IMR-90 (cell line): Measurements from ENCODE around the gene TPX2. TPM values are rescaled to one million over a fixed set of nuclear protein-coding genes. Genes with fewer than 3 reads are reported as not detected.
A peak's percentile ranks its signal among the peaks of the same experiment; 100 is the strongest.

Experiments used
- ATAC-seq: fragments of 200-7000 bp; cut with Tn5 transposase; 2 replicates; pipeline ENCODE4 v1.9.1; 2020; ENCODE audit warnings: low read depth, mild to moderate bottlenecking, moderate library complexity
- BruUV-seq: library from RNA; stranded (reverse); fragments of 400-500 nt; replicated peaks from 2 replicates; lab custom pipeline; 2021; lab: Mats Ljungman, UMichigan
- CTCF ChIA-PET: fragments of 300-600 bp; formaldehyde crosslinking; extraction: SDS; loops from one replicate; lab custom pipeline; 2021; ENCODE audit warnings: antibody characterized with exemption; lab: Yijun Ruan, JAX
- POLR2A ChIA-PET: fragments of 300-600 bp; sonication (Branson Sonifier 250); formaldehyde crosslinking; loops from one replicate; lab custom pipeline; 2022; ENCODE audit warnings: antibody characterized with exemption; ENCODE audit not compliant: unreplicated experiment; lab: Charles Lee
- DNase-seq: peaks from one replicate; pipeline ENCODE4 v3.0.0; 2013
- H2AFZ ChIP-seq: replicated peaks from 2 replicates; pipeline ENCODE3; 2013; ENCODE audit warnings: low read length, mild to moderate bottlenecking; ENCODE audit not compliant: poor library complexity
- H2AK5ac ChIP-seq: 2 replicates; pipeline ENCODE4 v1.6.1; 2013; ENCODE audit warnings: low read depth, low read length, inconsistent platforms
- H2AK9ac ChIP-seq: replicated peaks from 2 replicates; pipeline ENCODE3; 2013; ENCODE audit warnings: mild to moderate bottlenecking, low read depth, low read length, moderate library complexity; ENCODE audit not compliant: poor library complexity
- H2BK120ac ChIP-seq: 2 replicates; pipeline ENCODE4 v1.6.1; 2013; ENCODE audit warnings: low read depth, low read length, inconsistent platforms
- H2BK15ac ChIP-seq: 3 replicates; pipeline ENCODE4 v1.6.1; 2013; ENCODE audit warnings: low read depth, low read length, inconsistent platforms
- H2BK20ac ChIP-seq: 2 replicates; pipeline ENCODE4 v1.6.1; 2013; ENCODE audit warnings: low read depth, mild to moderate bottlenecking, inconsistent platforms, low read length, moderate library complexity
- H2BK5ac ChIP-seq: 2 replicates; pipeline ENCODE4 v1.6.1; 2013; ENCODE audit warnings: mild to moderate bottlenecking, low read depth, low read length, inconsistent platforms; ENCODE audit not compliant: poor library complexity, severe bottlenecking
- H3K14ac ChIP-seq: replicated peaks from 2 replicates; pipeline ENCODE4 v1.6.1; 2013; ENCODE audit warnings: low read depth, low read length, inconsistent platforms
- H3K18ac ChIP-seq: 2 replicates; pipeline ENCODE4 v1.6.1; 2013; ENCODE audit warnings: low read depth, low read length, control low read depth
- H3K23ac ChIP-seq: 2 replicates; pipeline ENCODE4 v1.6.1; 2013; ENCODE audit warnings: low read depth, low read length, inconsistent platforms
- H3K27ac ChIP-seq: 2 replicates; pipeline ENCODE4 v1.5.1; 2013; ENCODE audit warnings: mild to moderate bottlenecking, control low read depth, low read length; ENCODE audit not compliant: insufficient read depth
- H3K27me3 ChIP-seq: 2 replicates; pipeline ENCODE4 v1.6.1; 2013; ENCODE audit warnings: low read length; ENCODE audit not compliant: control insufficient read depth, insufficient read depth
- H3K36me3 ChIP-seq: 2 replicates; pipeline ENCODE4 v1.6.1; 2013; ENCODE audit warnings: low read length, mixed read lengths; ENCODE audit not compliant: control insufficient read depth, insufficient read depth
- H3K4ac ChIP-seq: 2 replicates; pipeline ENCODE4 v1.6.1; 2013; ENCODE audit warnings: low read depth, low read length, inconsistent platforms
- H3K4me1 ChIP-seq: 2 replicates; pipeline ENCODE4 v1.6.1; 2013; ENCODE audit warnings: low read length, mixed read lengths; ENCODE audit not compliant: control insufficient read depth, insufficient read depth
- H3K4me2 ChIP-seq: 2 replicates; pipeline ENCODE4 v1.6.1; 2013; ENCODE audit warnings: low read depth, mild to moderate bottlenecking, control low read depth, low read length, moderate library complexity
- H3K4me3 ChIP-seq: 2 replicates; pipeline ENCODE4 v1.5.1; 2013; ENCODE audit warnings: low read depth, mild to moderate bottlenecking, control low read depth, low read length, moderate library complexity; ENCODE audit not compliant: insufficient read depth
- H3K56ac ChIP-seq: 2 replicates; pipeline ENCODE4 v1.6.1; 2013; ENCODE audit warnings: low read length, inconsistent platforms; ENCODE audit not compliant: insufficient read depth; ENCODE audit errors: extremely low read depth
- H3K79me1 ChIP-seq, 2 experiments: 2 replicates each; pipeline ENCODE4 v1.6.1; 2013; ENCODE audit warnings: low read length in 2 of 2, inconsistent platforms in 1 of 2, low read depth in 1 of 2
- H3K9ac ChIP-seq: 2 replicates; pipeline ENCODE4 v1.6.1; 2013; ENCODE audit warnings: low read depth, low read length, control low read depth
- H3K9me1 ChIP-seq: 2 replicates; pipeline ENCODE4 v1.6.1; 2013; ENCODE audit warnings: low read length, inconsistent platforms; ENCODE audit not compliant: insufficient read depth
- H3K9me3 ChIP-seq: 2 replicates; pipeline ENCODE4 v1.6.1; 2013; ENCODE audit warnings: low read length; ENCODE audit not compliant: control insufficient read depth, insufficient read depth
- H4K20me1 ChIP-seq: 2 replicates; pipeline ENCODE4 v1.6.1; 2013; ENCODE audit warnings: low read length, inconsistent platforms; ENCODE audit not compliant: insufficient read depth
- H4K5ac ChIP-seq: 2 replicates; pipeline ENCODE4 v1.6.1; 2013; ENCODE audit warnings: mild to moderate bottlenecking, low read depth, low read length, control low read depth
- H4K8ac ChIP-seq, 2 experiments: 2 replicates each; pipeline ENCODE4 v1.6.1; 2013; ENCODE audit warnings: low read depth in 2 of 2, low read length in 2 of 2, control low read depth in 1 of 2, inconsistent platforms in 1 of 2
- H4K91ac ChIP-seq: 2 replicates; pipeline ENCODE4 v1.6.1; 2013; ENCODE audit warnings: low read depth, low read length, inconsistent platforms; ENCODE audit not compliant: insufficient read depth
- BHLHE40 ChIP-seq: fragments of 150-350 bp; IDR thresholded peaks from 2 replicates; pipeline ENCODE4 v1.6.1; 2016; ENCODE audit warnings: mild to moderate bottlenecking, low read depth, low read length
- CHD1 ChIP-seq: IDR thresholded peaks from 2 replicates; pipeline ENCODE4 v1.6.1; 2012; ENCODE audit warnings: low read depth, low read length, improper control_type of control experiment
- ELK1 ChIP-seq: fragments of 150-350 bp; IDR thresholded peaks from 2 replicates; pipeline ENCODE4 v1.6.1; 2016; ENCODE audit warnings: low read depth, mild to moderate bottlenecking, low read length, moderate library complexity, borderline replicate concordance
- FOS ChIP-seq: fragments of 150-350 bp; IDR thresholded peaks from 2 replicates; pipeline ENCODE4 v1.6.1; 2016; ENCODE audit warnings: low read depth, low read length
- MXI1 ChIP-seq: IDR thresholded peaks from 2 replicates; pipeline ENCODE4 v1.6.1; 2012; ENCODE audit warnings: low read depth, mild to moderate bottlenecking, low read length, moderate library complexity, borderline replicate concordance
- POLR2A ChIP-seq: IDR thresholded peaks from 2 replicates; pipeline ENCODE4 v1.6.1; 2012; ENCODE audit warnings: mild to moderate bottlenecking, low read depth, low read length
- RCOR1 ChIP-seq: IDR thresholded peaks from 2 replicates; pipeline ENCODE4 v1.6.1; 2012; ENCODE audit warnings: mild to moderate bottlenecking, low read length, improper control_type of control experiment; ENCODE audit not compliant: insufficient replicate concordance
- SMC3 ChIP-seq: fragments of 150-350 bp; IDR thresholded peaks from 2 replicates; pipeline ENCODE4 v1.6.1; 2016; ENCODE audit warnings: low read depth, mild to moderate bottlenecking, antibody characterized with exemption, low read length, moderate library complexity
- USF2 ChIP-seq: fragments of 150-350 bp; IDR thresholded peaks from 2 replicates; pipeline ENCODE4 v1.6.1; 2017; ENCODE audit warnings: mild to moderate bottlenecking, antibody characterized with exemption, low read length, low read depth
- WGBS, 2 experiments: methylation state at CpG; one replicate each; pipeline versions ENCODE4 v1.1.5 to v1.1.7; 2013; ENCODE audit warnings: missing lambda C conversion rate in 2 of 2; ENCODE audit not compliant: insufficient read length in 1 of 2; ENCODE audit errors: extremely low coverage in 2 of 2; 5-methylcytosine and 5-hydroxymethylcytosine counted together
- dilution Hi-C: fragments of 300-500 bp; cut with HindIII; formaldehyde crosslinking; loops from one replicate; pipeline ENCODE4 v1.14.3; 2018; ENCODE audit warnings: low sequenced_read_pairs; ENCODE audit not compliant: unreplicated experiment
- in situ Hi-C: fragments of 300-500 bp; cut with MboI; formaldehyde crosslinking; loops from 3 replicates; pipeline ENCODE4 v1.14.3; 2019; ENCODE audit warnings: low sequenced_read_pairs, inconsistent platforms, mixed read lengths
- intact Hi-C: fragments of 100-400 bp; cut with micrococcal nuclease; formaldehyde crosslinking; loops from 2 replicates; pipeline ENCODE4 v1.10.0; 2022
- polyA plus RNA-seq, 3 experiments: library from polyadenylated mRNA; depleted of rRNA; stranded (reverse); fragments of >200 nt; gene quantifications; 2 replicates each; pipeline ENCODE4 v1.2.3, GENCODE V29; 2012; ENCODE audit warnings: low replicate concordance in 1 of 3
- total RNA-seq: library from RNA; depleted of rRNA; stranded (reverse); fragments of >200 nt; gene quantifications from 2 replicates; pipeline ENCODE4 v1.2.3, GENCODE V29; 2012
- TF ChIP-seq, protein P1 (sequence below): conservative IDR thresholded peaks from 2 replicates; pipeline ENCODE4 v1.5.1; 2012; ENCODE audit warnings: mild to moderate bottlenecking, low read depth, low read length, improper control_type of control experiment

Gene TPX2
- total and polyA plus RNA-seq, 2 of the 4 experiments (the other 2 are of a cell fraction): 28.5 to 72.2 TPM

DNA sequence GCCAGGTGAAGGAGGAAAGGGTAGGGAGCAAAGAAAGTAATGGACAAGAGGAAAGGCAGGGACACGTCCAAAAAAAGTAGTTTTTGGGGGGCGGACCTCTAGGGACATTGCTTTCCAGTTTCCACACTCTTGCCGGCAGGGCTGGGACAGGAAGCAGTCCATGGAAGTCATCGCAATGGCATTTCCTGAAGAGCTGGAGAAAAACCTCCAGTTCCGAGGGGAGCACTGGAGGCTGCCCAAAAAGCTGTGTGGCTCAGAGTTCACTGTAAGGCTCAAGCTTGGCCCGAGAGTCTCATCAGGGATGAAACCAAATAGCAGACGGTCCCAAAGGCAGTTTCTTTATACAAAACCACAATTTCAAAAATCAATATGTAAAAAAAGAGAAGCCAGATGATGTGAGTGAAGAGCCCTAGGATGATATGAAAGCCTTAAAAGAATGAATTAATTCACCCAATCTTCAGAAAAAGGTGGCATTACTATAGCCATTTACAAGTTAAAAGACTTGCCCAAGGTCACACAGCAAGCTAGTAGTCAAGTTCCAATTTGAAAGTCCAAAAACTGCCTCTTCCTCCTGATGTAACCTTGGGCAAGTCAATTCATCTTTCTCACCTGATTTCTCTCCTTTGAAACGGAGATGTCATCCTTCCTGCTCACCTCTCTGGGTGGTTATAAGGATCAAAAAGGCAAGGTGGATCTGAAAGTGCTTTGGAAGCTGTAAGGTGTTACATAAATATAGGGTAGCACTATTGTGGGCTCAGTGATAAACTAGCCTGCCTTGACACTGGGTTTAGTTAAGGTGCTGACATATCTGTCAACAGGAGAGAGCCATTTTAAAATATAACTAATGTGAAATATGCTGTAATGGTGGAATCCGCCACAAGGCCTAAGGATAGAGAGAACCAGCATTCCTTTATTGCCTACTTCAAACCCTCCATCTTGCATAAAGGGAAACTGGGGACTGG is 25.5 kb upstream of the TPX2 start (continued):
- TF ChIP-seq, protein P1, sequence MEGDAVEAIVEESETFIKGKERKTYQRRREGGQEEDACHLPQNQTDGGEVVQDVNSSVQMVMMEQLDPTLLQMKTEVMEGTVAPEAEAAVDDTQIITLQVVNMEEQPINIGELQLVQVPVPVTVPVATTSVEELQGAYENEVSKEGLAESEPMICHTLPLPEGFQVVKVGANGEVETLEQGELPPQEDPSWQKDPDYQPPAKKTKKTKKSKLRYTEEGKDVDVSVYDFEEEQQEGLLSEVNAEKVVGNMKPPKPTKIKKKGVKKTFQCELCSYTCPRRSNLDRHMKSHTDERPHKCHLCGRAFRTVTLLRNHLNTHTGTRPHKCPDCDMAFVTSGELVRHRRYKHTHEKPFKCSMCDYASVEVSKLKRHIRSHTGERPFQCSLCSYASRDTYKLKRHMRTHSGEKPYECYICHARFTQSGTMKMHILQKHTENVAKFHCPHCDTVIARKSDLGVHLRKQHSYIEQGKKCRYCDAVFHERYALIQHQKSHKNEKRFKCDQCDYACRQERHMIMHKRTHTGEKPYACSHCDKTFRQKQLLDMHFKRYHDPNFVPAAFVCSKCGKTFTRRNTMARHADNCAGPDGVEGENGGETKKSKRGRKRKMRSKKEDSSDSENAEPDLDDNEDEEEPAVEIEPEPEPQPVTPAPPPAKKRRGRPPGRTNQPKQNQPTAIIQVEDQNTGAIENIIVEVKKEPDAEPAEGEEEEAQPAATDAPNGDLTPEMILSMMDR: no peak

DNA sequence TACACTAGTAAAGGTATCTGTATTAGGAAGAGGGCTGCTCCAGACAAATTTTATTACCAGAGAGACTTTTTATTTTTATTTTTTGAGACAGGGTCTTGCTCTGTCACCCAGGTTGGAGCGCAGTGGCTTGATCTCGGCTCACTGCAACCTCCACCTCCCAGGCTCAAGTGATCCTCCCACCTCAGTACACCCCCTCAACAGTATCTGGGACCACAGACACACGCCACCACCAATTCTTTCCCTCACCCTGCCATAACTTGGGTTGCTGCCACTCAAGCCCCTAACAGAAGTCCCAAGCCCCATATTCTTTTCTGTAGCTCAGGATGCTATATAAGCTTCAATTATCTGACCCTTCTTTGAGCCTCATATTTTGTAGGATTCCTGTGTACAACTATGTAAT is 23.3 kb upstream of the TPX2 start:
- Histone ChIP-seq H4K5ac (no peak overlapping the region), H3K14ac (peak overlapping the region; percentile 46; the same call in 1 of the 2 replicates), H4K20me1 (no peaks in the 10 kb centered on the region; the same call in 1 of the 2 replicates), H2AFZ (no peak overlapping the region), H3K18ac (no peak overlapping the region), H3K4ac (peak overlapping the region; percentile 40; the same call in 1 of the 2 replicates), H2BK5ac (no peak overlapping the region), H4K91ac (no peak overlapping the region), H4K8ac (peak overlapping the region in 1 of 2 experiments; percentile 64; a peak in 2 of 4 replicates), H3K56ac (no peak overlapping the region), H3K9me1 (peaks cover 48% of the 10 kb centered on the region), H3K27me3 (no peaks in the 10 kb centered on the region), H2BK120ac (peak overlapping the region; percentile 54; the same call in 1 of the 2 replicates), H2AK9ac (no peak overlapping the region), H3K4me1 (peaks cover 36% of the 10 kb centered on the region), H3K9ac (no peak overlapping the region), H3K9me3 (no peaks in the 10 kb centered on the region), H2BK20ac (0 out of 2 replicates have a peak overlapping the region, but pooled peaks have one; percentile 39), H3K4me3 (no peak overlapping the region), H3K79me1 (peaks cover 35 to 79% of the 10 kb centered on the region in 2 experiments), H2AK5ac (peak overlapping the region; percentile 48; the same call in 1 of the 2 replicates), H3K36me3 (peaks cover 31% of the 10 kb centered on the region), H3K27ac (peak overlapping the region; percentile 30), H2BK15ac (no peak overlapping the region), H3K23ac (no peak overlapping the region; the same call in 1 of the 2 replicates), H3K4me2 (no peak overlapping the region)
- dilution Hi-C loops: no loop called here
- ATAC-seq (no peak), DNase-seq (no peak)
- WGBS, 2 experiments: 100% methylated on average over 1 of the region's 3 CpGs; no CpG with 5 or more reads in 1 of the 2 experiments
- CTCF ChIA-PET: no interaction called here
- POLR2A ChIA-PET: no interaction called here
- in situ Hi-C loops: no loop called here
- intact Hi-C loops: no loop called here
- BruUV-seq: no TSS peak
- TF ChIP-seq CHD1: no peak
- TF ChIP-seq BHLHE40: no peak
- TF ChIP-seq POLR2A: no peak
- TF ChIP-seq FOS: no peak
- no peak for TF ChIP-seq ELK1
- TF ChIP-seq RCOR1: no peak
- no peak for TF ChIP-seq SMC3
- no peak for TF ChIP-seq USF2
- TF ChIP-seq MXI1: no peak
